ENCODE results near the gene DMPK.

GRCh38 chr19:45815481-45816216 lies 33.4 kb upstream of the DMPK start:
- no peak for TF ChIP-seq CTCF (conservative IDR thresholded peaks at IDR 0.05; ENCODE audit: low read length)
- no peak for TF ChIP-seq EZH2phosphoT487 (IDR thresholded peaks at IDR 0.05; ENCODE audit: borderline replicate concordance, low read depth, low read length)
